C4-2B (cell line): ENCODE results near the gene FDXR.
"Not testable (repeated sequence)": the region's sequence is repeated elsewhere in the genome, so short reads cannot be mapped to it uniquely, and the experiment has no call there.

Source experiments
- H3K27ac ChIP-seq: fragments of 450-650 bp; 2 replicates; pipeline ENCODE4 v1.5.1; 2017
- CTCF ChIP-seq: fragments of 450-650 bp; conservative IDR thresholded peaks from 2 replicates; pipeline ENCODE4 v1.5.1; 2017; ENCODE audit warnings: mild to moderate bottlenecking
- ZFX ChIP-seq: fragments of 450-650 bp; IDR thresholded peaks from 2 replicates; pipeline ENCODE4 v1.6.1; 2017

Gene FDXR

GRCh38 chr17:74918906-74919305 lies 46.1 kb upstream of the FDXR start:
- no peak overlapping the region for H3K27ac ChIP-seq
- TF ChIP-seq ZFX (no peak), CTCF (no peak)

DNA sequence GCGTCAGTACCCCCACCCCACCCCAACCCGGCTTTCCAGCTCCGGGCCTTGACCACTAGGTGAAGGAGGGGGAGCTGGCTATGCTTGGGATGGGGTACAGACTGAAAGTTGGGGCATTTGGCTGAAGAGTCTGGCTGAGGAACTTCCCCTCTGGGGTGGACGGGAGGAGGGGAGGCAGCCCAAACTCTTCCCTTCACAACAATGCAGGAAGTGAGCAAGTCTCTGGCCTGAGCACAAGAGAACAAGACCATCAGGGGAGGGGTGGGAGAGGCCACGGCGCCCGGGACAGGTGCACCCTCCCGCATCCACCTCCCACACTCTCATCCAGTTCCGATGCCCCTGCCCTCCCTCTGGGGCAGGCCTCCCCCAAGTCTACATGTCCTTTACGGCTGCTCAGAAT lies 44.6 kb upstream of the FDXR start:
- H3K27ac ChIP-seq = no peak overlapping the region
- no peak for TF ChIP-seq ZFX
- TF ChIP-seq CTCF = no peak

- TF ChIP-seq CTCF (no peak), ZFX (no peak)
- H3K27ac ChIP-seq = no peak overlapping the region
These were observed 44.0 kb upstream of the FDXR start for GRCh38 chr17:74916851-74917199.

DNA sequence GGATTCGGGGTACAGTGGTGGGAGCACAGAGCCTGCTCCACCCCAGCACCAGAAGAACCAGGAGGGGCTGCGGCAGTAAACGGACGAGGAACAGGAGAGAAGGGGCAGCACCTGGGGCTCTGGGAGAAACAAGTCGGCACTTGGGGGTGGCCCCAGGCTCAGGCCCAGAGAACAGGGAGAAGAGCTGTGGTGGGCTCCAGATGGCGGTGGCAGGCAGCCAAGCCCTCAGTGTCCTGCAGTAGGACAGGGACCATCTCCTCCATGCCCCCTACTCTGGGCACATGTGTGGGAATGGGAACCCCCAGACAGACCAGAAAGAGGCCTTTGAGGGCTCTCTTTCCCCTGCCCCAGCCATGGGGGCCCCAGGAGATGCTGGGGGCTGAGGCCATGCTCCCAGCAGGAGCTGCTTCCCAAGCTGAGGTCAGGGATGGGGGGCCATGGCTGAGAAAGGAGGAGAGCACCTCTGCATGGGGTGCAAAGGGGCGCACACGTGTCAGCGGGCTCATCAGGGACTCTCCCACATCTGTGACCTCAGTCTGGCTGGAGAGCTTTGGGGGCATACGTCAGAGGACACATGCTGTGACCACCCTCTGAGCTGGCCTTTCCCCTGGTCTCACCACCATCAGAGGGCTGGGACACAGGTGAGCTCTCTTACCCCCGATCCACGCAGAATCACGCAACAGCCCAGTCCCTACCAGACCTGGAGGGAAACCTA lies 43.5 kb upstream of the FDXR start:
- H3K27ac ChIP-seq = no peak overlapping the region
- no peak for TF ChIP-seq CTCF
- no peak for TF ChIP-seq ZFX

GRCh38 chr17:74911423-74911822 lies 38.6 kb upstream of the FDXR start:
- not testable (repeated sequence) for H3K27ac ChIP-seq

GRCh38 chr17:74909097-74909496 lies 36.3 kb upstream of the FDXR start:
- not testable (repeated sequence) for H3K27ac ChIP-seq

GRCh38 chr17:74907012-74907411 lies 34.2 kb upstream of the FDXR start:
- no peak overlapping the region for H3K27ac ChIP-seq
- TF ChIP-seq CTCF = no peak
- no peak for TF ChIP-seq ZFX

GRCh38 chr17:74906214-74906793 lies 33.5 kb upstream of the FDXR start:
- not testable (repeated sequence) for H3K27ac ChIP-seq

GRCh38 chr17:74904687-74905409 lies 32.1 kb upstream of the FDXR start:
- TF ChIP-seq CTCF (no peak), ZFX (no peak)

More at GRCh38 chr17:74904687-74905409, 32.1 kb upstream of the FDXR start:
- no peak overlapping the region for H3K27ac ChIP-seq
